ENCODE measurements around the gene ATP8B3.

GRCh38 chr19:1807695-1808394 lies 4.2 kb downstream of the ATP8B3 start:
- TF ChIP-seq CTCF (IDR thresholded peaks at IDR 0.05) (no peak), POLR2A (IDR thresholded peaks at IDR 0.05) (no peak)
